Measurements from ENCODE around the gene STK32B.

- TF ChIP-seq CTCF (IDR thresholded peaks at IDR 0.05) (no peak), POLR2A (IDR thresholded peaks at IDR 0.05) (no peak), EP300 (IDR thresholded peaks at IDR 0.05) (no peak)
These were observed 114.4 kb downstream of the STK32B start for GRCh38 chr4:5165420-5166369.

Data from upper lobe of left lung (tissue), 4 donors.